GM12874 (cell line): ENCODE measurements around the gene PNRC1.

Experiments used
- TF ChIP-seq, protein P1 (sequence below): IDR thresholded peaks from 2 replicates; pipeline ENCODE4 v1.5.1; 2011; ENCODE audit warnings: low read depth, mild to moderate bottlenecking, control low read depth, low read length, moderate library complexity; ENCODE audit not compliant: insufficient read depth

PNRC1 gene

GRCh38 chr6:89050155-89050554 is 30.4 kb upstream of the PNRC1 start:
- TF ChIP-seq, protein P1, sequence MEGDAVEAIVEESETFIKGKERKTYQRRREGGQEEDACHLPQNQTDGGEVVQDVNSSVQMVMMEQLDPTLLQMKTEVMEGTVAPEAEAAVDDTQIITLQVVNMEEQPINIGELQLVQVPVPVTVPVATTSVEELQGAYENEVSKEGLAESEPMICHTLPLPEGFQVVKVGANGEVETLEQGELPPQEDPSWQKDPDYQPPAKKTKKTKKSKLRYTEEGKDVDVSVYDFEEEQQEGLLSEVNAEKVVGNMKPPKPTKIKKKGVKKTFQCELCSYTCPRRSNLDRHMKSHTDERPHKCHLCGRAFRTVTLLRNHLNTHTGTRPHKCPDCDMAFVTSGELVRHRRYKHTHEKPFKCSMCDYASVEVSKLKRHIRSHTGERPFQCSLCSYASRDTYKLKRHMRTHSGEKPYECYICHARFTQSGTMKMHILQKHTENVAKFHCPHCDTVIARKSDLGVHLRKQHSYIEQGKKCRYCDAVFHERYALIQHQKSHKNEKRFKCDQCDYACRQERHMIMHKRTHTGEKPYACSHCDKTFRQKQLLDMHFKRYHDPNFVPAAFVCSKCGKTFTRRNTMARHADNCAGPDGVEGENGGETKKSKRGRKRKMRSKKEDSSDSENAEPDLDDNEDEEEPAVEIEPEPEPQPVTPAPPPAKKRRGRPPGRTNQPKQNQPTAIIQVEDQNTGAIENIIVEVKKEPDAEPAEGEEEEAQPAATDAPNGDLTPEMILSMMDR, result no peak

DNA sequence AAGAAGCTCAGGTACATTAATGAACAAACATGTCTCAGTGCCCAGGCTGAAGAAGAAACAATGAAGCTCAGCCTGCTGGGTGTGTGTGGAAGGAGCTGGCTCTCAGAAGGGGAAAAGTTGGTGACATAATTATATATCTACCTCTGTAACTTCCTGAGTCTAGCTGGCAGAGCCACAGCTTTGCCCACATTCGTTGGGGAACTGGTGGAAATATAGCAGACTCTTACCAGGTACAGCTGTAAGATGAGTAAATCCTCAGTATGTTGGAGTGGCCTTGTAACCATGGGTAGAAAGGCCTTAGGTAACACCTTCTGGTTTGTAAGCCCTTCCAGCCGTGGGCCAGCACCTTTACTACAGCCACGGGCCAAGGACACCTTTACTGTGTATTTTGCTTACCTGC is 29.9 kb upstream of the PNRC1 start:
- TF ChIP-seq, protein P1, result no peak

GRCh38 chr6:89051676-89052075 is 28.9 kb upstream of the PNRC1 start:
- TF ChIP-seq, protein P1, result no peak

GRCh38 chr6:89054208-89054607 is 26.3 kb upstream of the PNRC1 start:
- TF ChIP-seq, protein P1, result no peak

DNA sequence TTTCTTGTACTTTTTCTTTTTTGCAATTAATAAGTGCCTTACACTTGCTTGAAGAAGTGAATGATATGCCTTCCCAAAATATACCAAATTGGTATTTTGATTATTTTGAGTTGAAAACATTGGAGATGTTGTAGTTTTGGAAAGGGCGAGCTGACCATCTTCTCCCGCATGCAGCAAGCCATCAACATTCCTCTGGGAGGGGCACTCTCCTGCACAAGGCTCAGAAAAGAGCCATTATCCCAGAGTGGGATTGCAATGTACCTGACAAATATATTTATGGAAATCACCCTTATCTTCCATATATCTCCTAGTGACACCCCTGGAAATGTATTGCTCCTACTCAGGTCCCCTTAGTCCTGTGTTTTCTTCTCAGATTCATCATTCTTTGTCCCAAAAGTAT is 22.8 kb upstream of the PNRC1 start:
- TF ChIP-seq, protein P1, result no peak

DNA sequence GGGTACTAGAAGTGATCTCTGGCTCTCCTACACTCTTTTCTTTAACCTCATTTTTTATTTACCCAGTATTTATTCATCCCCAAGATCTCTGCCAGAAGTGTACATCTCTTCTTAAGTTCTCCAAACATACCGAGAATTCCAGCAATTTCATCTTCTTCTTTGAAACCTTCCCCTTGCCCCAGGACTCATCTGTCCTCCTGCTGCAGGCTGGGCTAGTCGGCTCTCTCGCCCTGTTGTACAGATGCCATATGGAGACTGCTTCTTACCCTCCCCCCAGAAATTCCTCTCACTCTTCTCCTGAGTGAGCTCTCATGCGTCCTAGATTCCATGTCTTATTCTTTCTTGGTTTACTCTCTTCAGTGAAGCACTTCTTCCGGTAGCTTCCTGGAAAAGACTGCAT is 21.9 kb upstream of the PNRC1 start:
- TF ChIP-seq, protein P1, result no peak

DNA sequence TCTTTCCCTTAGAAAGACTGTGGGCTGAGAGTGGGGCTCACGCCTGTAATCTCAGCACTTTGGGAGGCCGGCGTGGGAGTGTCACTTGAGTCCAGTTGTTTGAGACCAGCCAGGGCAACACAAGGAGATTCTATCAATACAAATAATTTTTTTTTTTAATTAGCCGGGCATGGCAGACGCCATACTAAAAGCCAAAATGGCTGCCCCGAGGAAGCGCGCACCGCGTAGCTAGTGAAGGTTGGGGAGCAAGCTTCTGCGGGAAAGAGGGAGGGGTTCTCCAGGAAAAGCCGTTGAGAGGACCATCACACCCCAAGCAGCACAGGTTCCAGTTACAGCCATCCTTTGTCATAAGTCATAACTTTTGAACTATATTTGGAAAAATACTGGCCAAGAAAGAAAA is 21.3 kb upstream of the PNRC1 start:
- TF ChIP-seq, protein P1, result no peak

DNA sequence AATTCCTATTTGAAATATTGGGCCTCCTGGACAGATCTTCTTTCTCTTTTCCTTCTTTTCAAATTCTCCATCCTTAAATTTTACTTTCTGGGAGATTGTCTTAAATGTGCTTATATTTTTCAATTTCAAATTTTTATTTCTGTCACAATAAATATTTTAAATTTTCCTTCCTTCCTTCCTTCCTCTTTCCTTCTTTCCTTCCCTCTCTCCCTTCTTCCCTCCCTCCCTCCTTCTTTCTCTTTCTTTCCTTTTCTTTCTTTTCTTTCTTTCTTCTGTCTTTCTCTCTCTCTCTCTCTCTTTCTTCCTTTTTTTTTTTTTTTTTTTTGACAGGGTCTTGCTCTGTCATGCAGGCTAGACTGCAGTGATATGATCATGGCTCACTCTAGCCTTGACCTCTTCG is 16.7 kb upstream of the PNRC1 start:
- TF ChIP-seq, protein P1, result no peak
